ELF-1 (cell line): Measurements from ENCODE around the gene SVBP.
"Not testable (repeated sequence)": the region's sequence is repeated elsewhere in the genome, so short reads cannot be mapped to it uniquely, and the experiment has no call there.

Experiments used
- DNase-seq: peaks from one replicate; pipeline ENCODE4 v3.0.0-alpha.2; 2016; ENCODE audit warnings: low read depth, low spot score

The SVBP gene, protein sequence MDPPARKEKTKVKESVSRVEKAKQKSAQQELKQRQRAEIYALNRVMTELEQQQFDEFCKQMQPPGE

GRCh38 chr1:42816585-42817439 lies at the start of gene SVBP, which contains the start of gene ERMAP:
SVBP (minus strand) TSS chr1:42817397; CDS start chr1:42816544, 853 bp downstream.
ERMAP (plus strand) TSS chr1:42817122; CDS start chr1:42830449, 13,327 bp downstream.
- peak; percentile 94 for DNase-seq

GRCh38 chr1:42866549-42866948 lies 49.4 kb upstream of the SVBP start:
- DNase-seq = no peak

DNA sequence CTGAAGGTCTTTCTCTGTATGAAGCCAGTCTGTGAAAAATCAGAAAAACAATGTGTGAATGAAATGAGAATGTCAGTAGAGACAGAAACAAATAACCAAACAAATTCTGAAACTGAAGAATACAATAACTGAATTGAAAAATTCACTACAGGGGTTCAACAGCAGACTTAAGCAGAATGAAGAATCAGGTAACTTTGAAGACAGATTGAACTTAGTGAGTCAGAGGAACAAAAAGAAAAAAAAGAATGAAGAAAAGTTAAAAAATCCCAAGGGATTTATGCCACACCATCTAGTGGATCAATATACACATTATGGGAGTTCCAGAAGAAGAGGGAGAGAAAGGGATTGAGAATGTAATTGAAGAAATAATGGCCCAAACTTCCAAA lies 43.8 kb upstream of the SVBP start:
- DNase-seq = no peak

DNA sequence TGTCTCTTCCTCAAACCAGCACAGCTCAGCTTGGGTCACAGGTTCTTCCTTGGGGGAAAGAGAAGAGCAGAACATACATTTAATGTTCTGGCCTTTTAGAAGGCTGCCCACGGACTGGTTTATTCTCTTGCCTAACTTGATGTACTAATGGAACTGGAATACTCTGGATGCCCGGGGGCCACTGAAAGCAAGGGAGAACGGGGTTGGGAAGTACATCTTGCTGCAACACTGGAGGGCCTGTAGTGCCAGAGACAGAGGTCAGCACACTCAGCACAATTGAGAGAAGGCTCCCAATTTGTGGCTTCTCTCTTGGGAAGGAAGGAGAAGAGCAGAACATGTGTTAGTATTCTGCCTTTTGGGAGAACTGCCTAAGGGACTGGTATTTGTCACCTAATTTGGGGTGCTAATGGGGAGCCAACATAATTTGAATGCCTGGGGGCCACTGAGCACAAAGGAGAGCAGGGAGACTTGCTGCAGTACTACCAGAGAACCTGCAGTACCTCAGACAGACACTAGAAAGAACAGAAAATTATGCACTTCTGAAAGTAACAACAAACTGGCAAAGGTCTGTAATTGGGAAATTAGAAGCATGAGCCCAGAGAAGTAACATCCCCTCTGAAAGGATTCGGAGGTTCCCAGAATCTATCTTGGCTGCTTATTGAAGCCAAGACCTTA lies 43.3 kb upstream of the SVBP start:
- DNase-seq = peak; percentile 13

DNA sequence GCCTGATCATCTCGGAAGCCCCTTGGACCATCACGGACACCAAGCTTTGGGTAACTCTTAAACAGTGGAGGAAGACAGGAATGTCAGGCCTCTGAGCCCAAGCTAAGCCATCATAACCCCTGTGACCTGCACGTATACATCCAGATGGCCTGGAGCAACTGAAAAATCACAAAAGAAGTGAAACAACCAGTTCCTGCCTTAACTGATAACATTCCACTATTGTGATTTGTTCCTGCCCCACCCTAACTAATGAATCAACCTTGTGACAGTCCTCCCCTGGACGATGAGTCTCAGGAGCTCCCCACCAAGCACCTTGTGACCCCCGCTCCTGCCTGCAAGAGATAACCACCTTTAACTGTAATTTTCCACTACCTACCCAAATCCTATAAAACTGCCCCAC lies 42.2 kb upstream of the SVBP start:
- DNase-seq = peak; percentile 24

DNA sequence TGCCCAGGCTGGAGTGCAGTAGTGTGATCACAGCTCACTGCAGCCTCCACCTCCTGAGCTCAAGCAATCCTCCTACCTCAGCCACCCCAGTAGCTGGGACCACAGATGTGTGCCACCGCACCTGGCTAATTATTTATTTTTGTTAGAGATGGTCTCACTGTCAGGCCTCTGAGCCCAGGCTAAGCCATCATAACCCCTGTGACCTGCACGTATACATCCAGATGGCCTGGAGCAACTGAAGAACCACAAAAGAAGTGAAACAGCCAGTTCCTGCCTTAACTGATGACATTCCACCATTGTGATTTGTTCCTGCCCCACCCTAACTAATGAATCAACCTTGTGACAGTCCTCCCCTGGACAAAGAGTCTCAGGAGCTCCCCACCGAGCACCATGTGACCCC lies 39.4 kb upstream of the SVBP start:
- DNase-seq = not testable (repeated sequence)

- no peak for DNase-seq
Measured at GRCh38 chr1:42853116-42853884, 36.1 kb upstream of the SVBP start.

DNA sequence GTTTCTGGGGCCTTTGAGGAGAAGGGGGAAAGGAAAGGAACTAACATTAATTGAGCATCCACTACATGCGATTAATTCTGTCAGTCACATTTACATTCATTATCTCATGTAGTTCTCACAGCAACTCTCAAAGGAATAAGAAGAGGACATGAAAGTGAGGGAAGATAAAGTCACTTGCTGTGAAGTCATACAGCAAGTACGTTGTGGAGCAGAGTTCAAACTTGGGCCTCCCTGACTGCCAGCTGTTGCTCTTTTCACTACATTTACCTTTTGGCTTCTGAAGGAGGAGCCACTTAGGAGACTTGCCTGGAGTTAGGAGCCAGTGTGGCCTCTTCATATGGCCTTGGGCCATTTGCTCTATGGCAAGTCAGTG lies 35.4 kb upstream of the SVBP start:
- DNase-seq = no peak

DNA sequence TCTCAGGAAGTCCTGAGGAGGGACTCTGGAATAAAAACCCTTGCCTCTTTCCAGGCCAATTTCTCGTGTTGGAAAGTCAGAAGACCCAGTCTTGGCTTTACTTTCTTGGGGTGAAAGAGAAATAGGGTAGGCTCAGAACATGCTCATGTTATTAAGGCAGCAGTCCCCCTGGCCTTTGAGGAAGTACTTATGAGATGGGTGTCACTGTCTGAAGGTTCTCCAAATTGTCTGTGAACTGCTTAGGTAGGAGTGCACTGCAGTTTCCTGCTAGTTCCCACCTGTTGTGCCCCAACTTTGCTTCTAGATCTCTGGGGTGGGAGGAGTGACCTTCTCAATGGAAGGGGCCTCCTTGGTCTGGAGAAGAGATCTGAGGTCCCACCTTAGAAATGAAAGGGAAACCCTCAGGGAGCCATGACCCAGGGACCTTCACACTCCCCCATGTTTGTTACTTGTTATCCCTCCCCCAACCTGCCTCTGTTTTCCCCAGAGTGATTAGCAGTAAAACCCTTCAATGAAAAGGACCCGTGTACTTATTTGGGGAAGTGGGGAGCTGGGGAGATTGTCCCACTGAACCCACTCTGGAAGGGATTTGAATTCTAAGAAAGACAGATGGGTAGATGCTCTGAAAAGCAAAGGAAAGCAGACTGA lies 34.9 kb upstream of the SVBP start:
- DNase-seq = no peak

DNA sequence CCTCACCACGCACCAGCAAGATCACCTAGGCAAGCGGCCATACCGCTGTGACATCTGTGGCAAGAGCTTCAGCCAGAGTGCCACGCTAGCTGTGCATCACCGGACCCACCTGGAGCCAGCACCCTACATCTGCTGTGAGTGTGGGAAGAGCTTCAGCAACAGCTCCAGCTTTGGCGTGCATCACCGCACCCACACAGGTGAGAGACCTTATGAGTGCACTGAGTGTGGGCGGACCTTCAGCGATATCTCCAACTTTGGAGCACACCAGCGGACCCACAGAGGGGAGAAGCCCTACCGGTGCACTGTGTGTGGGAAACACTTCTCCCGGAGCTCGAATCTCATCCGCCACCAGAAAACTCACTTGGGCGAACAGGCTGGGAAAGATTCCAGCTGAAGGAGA lies 34.2 kb upstream of the SVBP start:
- DNase-seq = no peak

GRCh38 chr1:42849944-42850343 lies 32.7 kb upstream of the SVBP start:
- no peak for DNase-seq

DNA sequence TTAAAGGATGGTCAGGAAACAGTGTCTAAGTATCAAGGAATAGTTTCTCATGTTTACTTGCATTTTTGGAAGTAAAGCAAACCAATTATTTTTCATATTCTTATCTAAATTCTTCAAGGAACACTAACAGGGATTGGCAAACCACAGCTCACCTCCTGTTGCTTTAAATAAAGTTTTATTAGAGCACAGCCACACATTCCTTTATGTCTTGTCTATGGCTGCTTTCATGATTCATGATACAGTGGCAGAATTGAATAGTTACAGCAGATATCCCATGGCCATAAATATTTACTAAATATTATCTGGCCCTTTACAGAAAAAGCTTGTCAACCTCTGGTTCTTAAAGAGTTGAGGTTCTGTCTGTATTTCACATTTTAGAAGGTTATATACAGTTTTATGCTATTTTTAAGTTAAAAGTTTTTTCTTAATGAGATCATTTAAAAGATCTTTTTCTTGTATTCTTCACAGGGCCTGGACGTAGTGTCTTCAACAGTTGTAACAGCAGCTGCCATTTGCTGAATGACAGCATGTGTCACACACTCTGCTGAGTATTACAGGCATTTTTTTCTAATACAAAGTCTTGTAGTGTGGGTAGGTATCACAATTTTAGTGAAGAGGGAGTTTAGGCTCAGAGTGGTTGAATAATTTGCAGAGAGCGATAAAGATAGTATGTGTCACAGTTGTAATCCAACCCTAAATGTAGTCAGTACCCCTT lies 31.8 kb upstream of the SVBP start:
- DNase-seq = no peak

- DNase-seq = no peak
Measured at GRCh38 chr1:42847721-42848460, 30.7 kb upstream of the SVBP start.

GRCh38 chr1:42847111-42847595 lies 30.0 kb upstream of the SVBP start:
- DNase-seq = no peak

- DNase-seq = peak; percentile 98
Measured at GRCh38 chr1:42846257-42847110, 29.3 kb upstream of the SVBP start, which contains the start of gene ZNF691. ZNF691 (plus strand) TSS chr1:42846613; CDS start chr1:42849659, 3,046 bp downstream.

DNA sequence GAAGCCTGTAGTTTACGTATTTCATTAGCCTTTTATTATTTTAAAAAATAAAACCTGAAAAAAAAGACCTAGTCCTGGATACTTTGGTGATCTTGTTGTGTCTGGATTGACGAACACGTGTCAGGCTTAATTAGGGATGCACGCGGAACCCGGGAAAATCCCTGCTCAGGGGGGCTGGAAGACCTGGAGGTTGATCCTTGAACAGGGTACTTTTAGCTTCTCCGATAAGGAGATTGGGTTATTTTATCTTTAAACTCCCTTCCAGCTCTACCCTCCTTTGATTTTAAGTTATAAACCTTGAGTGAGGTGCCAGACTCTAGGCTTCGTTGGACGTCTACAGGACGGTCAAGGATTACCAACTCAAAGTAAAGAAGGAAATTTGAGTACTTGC lies 28.7 kb upstream of the SVBP start:
- no peak for DNase-seq

GRCh38 chr1:42845193-42845592 lies 28.0 kb upstream of the SVBP start:
- DNase-seq = no peak

- no peak for DNase-seq
Measured at GRCh38 chr1:42844592-42845140, 27.5 kb upstream of the SVBP start.
